Esophagus squamous epithelium (tissue), 4 donors: ENCODE data around the gene VANGL2.

ENCODE experiments used
- CTCF ChIP-seq, 6 experiments: fragments of 450-650 bp in 4 of 6; fragments of 200-600 bp in 2 of 6; sonication (generic) in 2 of 6; IDR thresholded peaks; one replicate each; pipeline ENCODE4 v1.5.1; 2016 to 2019; ENCODE audit warnings: antibody characterized with exemption in 6 of 6, mild to moderate bottlenecking in 4 of 6, moderate library complexity in 4 of 6
- POLR2A ChIP-seq, 4 donors: fragments of 450-650 bp; IDR thresholded peaks; one replicate each; pipeline ENCODE4 v1.6.1; 2017; ENCODE audit warnings: antibody characterized with exemption in 4 of 4, mild to moderate bottlenecking in 4 of 4, moderate library complexity in 3 of 4

- TF ChIP-seq CTCF (IDR thresholded peaks at IDR 0.05) (no peak), POLR2A (IDR thresholded peaks at IDR 0.05) (no peak)
These were observed 64.8 kb downstream of the VANGL2 start for GRCh38 chr1:160465123-160465522.
